CD8-positive, alpha-beta memory T cell (primary cell): ENCODE data around the gene GNA12. TPM values are rescaled to one million over a fixed set of nuclear protein-coding genes. Genes with fewer than 3 reads are reported as not detected.
"Not testable (repeated sequence)": the region's sequence is repeated elsewhere in the genome, so short reads cannot be mapped to it uniquely, and the experiment has no call there.

ENCODE experiments used
- CTCF ChIA-PET: fragments of 350-600 bp; sonication (Branson Sonifier 250); formaldehyde crosslinking; loops from one replicate; lab custom pipeline; 2021; ENCODE audit warnings: antibody characterized with exemption; lab: Charles Lee
- POLR2A ChIA-PET: fragments of 350-600 bp; sonication (Branson Sonifier 250); formaldehyde crosslinking; loops from one replicate; lab custom pipeline; 2021; ENCODE audit warnings: antibody characterized with exemption; lab: Charles Lee
- DNase-seq, 5 donors: peaks; one replicate each; pipeline versions ENCODE4 v3.0.0 to v3.0.0-alpha.2; 2020 to 2022; ENCODE audit warnings: mixed read lengths in 1 of 5
- H3K27ac ChIP-seq: one replicate; pipeline ENCODE4 v1.7.0; 2013; ENCODE audit warnings: low read depth, mild to moderate bottlenecking, low read length, moderate library complexity
- H3K27me3 ChIP-seq: 2 replicates; pipeline ENCODE4 v1.7.0; 2013; ENCODE audit warnings: low read length, mild to moderate bottlenecking; ENCODE audit not compliant: insufficient read depth, poor library complexity, severe bottlenecking
- H3K36me3 ChIP-seq: 2 replicates; pipeline ENCODE4 v1.7.0; 2013; ENCODE audit warnings: mild to moderate bottlenecking, low read length, moderate library complexity; ENCODE audit not compliant: insufficient read depth
- H3K4me1 ChIP-seq: 2 replicates; pipeline ENCODE4 v1.7.0; 2013; ENCODE audit warnings: mild to moderate bottlenecking, low read length, moderate library complexity; ENCODE audit not compliant: insufficient read depth
- H3K4me3 ChIP-seq: 2 replicates; pipeline ENCODE4 v1.7.0; 2013; ENCODE audit warnings: mild to moderate bottlenecking, low read length
- H3K9me3 ChIP-seq: 2 replicates; pipeline ENCODE4 v1.7.0; 2013; ENCODE audit warnings: mild to moderate bottlenecking, low read length
- H3K27ac Mint-ChIP-seq, 8 donors: one replicate each; pipeline ENCODE4 v1.8.0; 2020 to 2021; ENCODE audit warnings: mixed read lengths in 8 of 8, mild to moderate bottlenecking in 6 of 8, inconsistent platforms in 3 of 8, moderate library complexity in 3 of 8
- H3K27me3 Mint-ChIP-seq, 2 donors: one replicate each; pipeline ENCODE4 v1.8.0; 2020 to 2021; ENCODE audit warnings: mixed read lengths in 2 of 2, mild to moderate bottlenecking in 1 of 2, moderate library complexity in 1 of 2
- H3K36me3 Mint-ChIP-seq, 3 donors: one replicate each; pipeline ENCODE4 v1.8.0; 2020 to 2021; ENCODE audit warnings: mixed read lengths in 3 of 3, inconsistent platforms in 1 of 3, mild to moderate bottlenecking in 1 of 3
- H3K4me1 Mint-ChIP-seq, 3 donors: one replicate each; pipeline ENCODE4 v1.8.0; 2020 to 2021; ENCODE audit warnings: mixed read lengths in 3 of 3, inconsistent platforms in 1 of 3, mild to moderate bottlenecking in 1 of 3
- H3K4me3 Mint-ChIP-seq, 7 donors: one replicate each; pipeline ENCODE4 v1.8.0; 2020 to 2021; ENCODE audit warnings: mixed read lengths in 7 of 7, mild to moderate bottlenecking in 6 of 7, moderate library complexity in 4 of 7, inconsistent platforms in 2 of 7
- H3K9me3 Mint-ChIP-seq, 5 donors: one replicate each; pipeline ENCODE4 v1.8.0; 2020 to 2022; ENCODE audit warnings: mixed read lengths in 5 of 5, mild to moderate bottlenecking in 3 of 5, moderate library complexity in 2 of 5, inconsistent platforms in 1 of 5
- polyA plus RNA-seq: library from polyadenylated mRNA; unstranded; fragments of 300-500 nt; fragmentation: Illumina TruSeq; gene quantifications from one replicate; pipeline ENCODE4 v1.2.3, GENCODE V29; 2021
- total RNA-seq, 2 experiments: library from RNA; stranded (reverse); gene quantifications; one replicate each; pipeline ENCODE4 v1.2.3, GENCODE V29; 2021

GNA12 gene
- total and polyA plus RNA-seq, 3 experiments from 2014 or later = 11.2 to 21.2 (median 20.6) TPM

- CTCF ChIA-PET = interaction anchor here (0.7 to 3.8 kb wide), 7 partner anchors 10 to 211 kb away, joined by 3 to 27 read pairs (median 4); no protein-coding TSS in a partner anchor
- Histone ChIP-seq H3K9me3 (no peaks in the 10 kb centered on the region), H3K4me3 (no peak overlapping the region), H3K27ac (no peak overlapping the region), H3K36me3 (no peaks in the 10 kb centered on the region), H3K4me1 (no peaks in the 10 kb centered on the region), H3K27me3 (peaks cover 2% of the 10 kb centered on the region)
- POLR2A ChIA-PET = no interaction called here
- H3K27ac Mint-ChIP-seq = no peak overlapping the region
- H3K36me3 Mint-ChIP-seq = no peaks in the 10 kb centered on the region
- H3K4me1 Mint-ChIP-seq = no peaks in the 10 kb centered on the region
- DNase-seq = peak; percentile 21 to 63 (median 26)
- peaks cover 0 to 4% (median 0%) of the 10 kb centered on the region in 5 donors for H3K9me3 Mint-ChIP-seq
- no peak overlapping the region for H3K4me3 Mint-ChIP-seq
- H3K27me3 Mint-ChIP-seq = peaks cover 5 to 10% of the 10 kb centered on the region in 2 donors
These were observed 163.2 kb downstream of the GNA12 start for GRCh38 chr7:2680792-2681490.

DNA sequence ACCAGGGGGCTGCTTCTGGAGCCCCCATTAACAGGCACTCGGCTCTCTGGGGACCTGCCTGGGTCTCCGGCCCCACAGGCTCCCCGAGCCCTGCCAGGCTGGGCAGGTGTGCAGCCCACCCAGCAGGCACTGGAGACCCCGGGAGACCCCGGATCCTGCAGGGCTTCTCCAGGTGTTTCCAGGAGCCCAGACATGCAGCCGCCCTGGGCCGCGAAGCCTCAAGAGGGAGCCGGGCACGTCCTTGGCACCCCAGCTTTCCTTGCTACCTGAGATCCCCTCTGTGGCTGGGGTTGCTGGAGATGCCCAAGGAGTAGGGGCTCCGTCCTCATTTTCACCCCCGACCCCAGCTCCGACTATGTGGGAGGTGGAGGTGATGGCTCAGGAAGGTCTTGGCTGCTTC is 163.9 kb downstream of the GNA12 start:
- H3K36me3 Mint-ChIP-seq = no peaks in the 10 kb centered on the region
- POLR2A ChIA-PET = no interaction called here
- Histone ChIP-seq H3K27ac (no peak overlapping the region), H3K27me3 (no peaks in the 10 kb centered on the region), H3K4me3 (no peak overlapping the region), H3K36me3 (no peaks in the 10 kb centered on the region), H3K9me3 (no peaks in the 10 kb centered on the region), H3K4me1 (no peaks in the 10 kb centered on the region)
- peaks cover 6 to 8% of the 10 kb centered on the region in 2 donors for H3K27me3 Mint-ChIP-seq
- CTCF ChIA-PET = interaction anchor here (1.0 to 3.8 kb wide), 6 partner anchors 10 to 229 kb away, joined by 3 to 27 read pairs (median 8); no protein-coding TSS in a partner anchor
- H3K27ac Mint-ChIP-seq = no peak overlapping the region
- DNase-seq = no peak
- peaks cover 0 to 4% (median 0%) of the 10 kb centered on the region in 5 donors for H3K9me3 Mint-ChIP-seq
- no peaks in the 10 kb centered on the region for H3K4me1 Mint-ChIP-seq
- no peak overlapping the region for H3K4me3 Mint-ChIP-seq

DNA sequence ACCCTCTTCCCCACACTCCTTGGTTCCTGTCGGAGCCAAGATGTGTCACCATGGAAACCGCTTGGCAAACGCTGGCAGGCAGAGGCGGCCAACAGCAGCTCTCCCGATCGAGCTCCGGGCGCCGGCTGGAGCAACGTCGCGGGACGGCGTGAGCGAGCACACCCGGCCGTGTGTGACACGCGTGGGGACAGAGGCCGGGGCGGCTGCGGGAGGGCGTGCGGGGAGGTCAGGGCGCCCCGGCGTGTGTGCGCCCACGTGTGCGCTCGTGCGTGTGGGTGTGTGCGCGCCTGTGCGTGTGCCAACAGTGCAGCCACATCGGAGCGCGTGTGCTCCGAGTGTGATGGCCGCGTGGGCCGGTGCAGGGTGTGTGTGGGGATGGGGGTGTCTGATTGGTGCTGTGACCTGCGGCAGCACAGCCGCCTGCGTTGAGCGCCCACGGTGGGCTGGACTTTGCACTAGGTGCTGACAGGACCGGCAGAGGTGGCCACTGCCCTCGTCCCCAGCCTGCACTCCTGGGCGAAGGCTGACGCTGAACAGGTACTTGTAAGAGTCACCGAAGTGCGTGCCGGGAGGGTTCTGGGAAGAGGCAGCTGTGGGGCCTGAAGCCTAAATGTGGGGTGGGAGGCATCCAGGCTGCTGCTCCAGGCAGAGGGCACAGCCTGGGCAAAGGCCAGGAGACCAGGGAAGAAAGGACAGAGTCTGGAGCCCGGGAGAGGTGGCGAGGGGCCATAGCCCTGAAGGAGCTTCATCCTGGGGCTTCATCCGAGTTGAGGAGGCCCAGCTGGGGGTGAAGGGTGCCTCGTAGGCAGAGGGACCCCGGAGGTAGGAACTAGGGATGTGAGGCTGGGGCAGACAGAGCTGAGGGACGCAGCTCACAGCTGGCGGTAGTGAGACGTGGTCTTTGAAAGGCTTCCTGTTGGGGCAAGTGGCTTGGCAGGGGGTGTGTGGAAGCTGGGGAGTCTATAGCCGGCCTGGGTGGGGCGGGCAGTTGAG is 164.7 kb downstream of the GNA12 start:
- POLR2A ChIA-PET, H3K4me3 Mint-ChIP-seq, H3K36me3 ChIP-seq, H3K36me3 Mint-ChIP-seq, H3K9me3 ChIP-seq, H3K27me3 ChIP-seq, H3K27me3 Mint-ChIP-seq, H3K4me1 ChIP-seq, H3K27ac ChIP-seq, H3K4me1 Mint-ChIP-seq, H3K4me3 ChIP-seq, H3K9me3 Mint-ChIP-seq, DNase-seq: not testable (repeated sequence)
- H3K27ac Mint-ChIP-seq = peak overlapping the region in 1 of 8 donors; percentile 86
- CTCF ChIA-PET = interaction anchor here (1.0 to 3.8 kb wide), 6 partner anchors 9 to 228 kb away, joined by 3 to 27 read pairs (median 8); no protein-coding TSS in a partner anchor

GRCh38 chr7:2678454-2678853 is 165.7 kb downstream of the GNA12 start:
- H3K9me3 Mint-ChIP-seq, POLR2A ChIA-PET, H3K4me3 ChIP-seq, H3K4me3 Mint-ChIP-seq, H3K36me3 Mint-ChIP-seq, H3K27ac ChIP-seq, H3K27ac Mint-ChIP-seq, H3K27me3 Mint-ChIP-seq, H3K36me3 ChIP-seq, DNase-seq, H3K9me3 ChIP-seq, H3K4me1 Mint-ChIP-seq, H3K27me3 ChIP-seq, H3K4me1 ChIP-seq: not testable (repeated sequence)
- CTCF ChIA-PET = interaction anchor here (1.5 to 3.3 kb wide), 2 partner anchors 8 to 32 kb away, joined by 6 to 13 read pairs; no protein-coding TSS in a partner anchor

Other genes starting within 250 kb of the GNA12 start
- gene TTYH3, start 212.3 kb downstream of the GNA12 start, total RNA-seq = 10 to 100 TPM; 20.2 to 22.2 TPM
- gene TTYH3, start 212.3 kb downstream of the GNA12 start, polyA plus RNA-seq = 2.1 TPM
- under 1 TPM in 1 of 2 experiments, not detected in 1; 0.07 TPM for gene AMZ1, start 156.1 kb downstream of the GNA12 start, total RNA-seq
- gene AMZ1, start 156.1 kb downstream of the GNA12 start, polyA plus RNA-seq = 0.08 TPM
- gene CARD11, start 199.6 kb upstream of the GNA12 start, total RNA-seq = 10 to 100 TPM; 68.4 to 72.1 TPM
- 40.9 TPM for gene CARD11, start 199.6 kb upstream of the GNA12 start, polyA plus RNA-seq